A673 (cell line): ENCODE results near the gene LRRN4.

ENCODE experiments used
- CTCF ChIP-seq: fragments of 300-800, 200-600 bp; sonication (generic); conservative IDR thresholded peaks from 2 replicates; pipeline ENCODE4 v1.5.1; 2017; ENCODE audit warnings: low read depth, mild to moderate bottlenecking, antibody characterized with exemption, low read length, moderate library complexity, mixed read lengths
- EZH2 ChIP-seq: fragments of 200-600 bp; sonication (generic); IDR thresholded peaks from 2 replicates; pipeline ENCODE4 v1.6.1; 2017; ENCODE audit warnings: borderline replicate concordance, low read depth, mild to moderate bottlenecking, mixed read lengths, antibody characterized with exemption, low read length; ENCODE audit not compliant: poor library complexity, severe bottlenecking

- no peak for TF ChIP-seq CTCF
- no peak for TF ChIP-seq EZH2
These were observed 3.3 kb upstream of the LRRN4 start for GRCh38 chr20:6057139-6057538.
